ENCODE measurements around the gene RPTOR. TPM values are rescaled to one million over a fixed set of nuclear protein-coding genes. Genes with fewer than 3 reads are reported as not detected.

Gene RPTOR
- total and polyA plus RNA-seq, 2 donors (not counting 3 experiments of a cell fraction or from before 2014, with no cell fraction given): 10.7 to 41.8 TPM

DNA sequence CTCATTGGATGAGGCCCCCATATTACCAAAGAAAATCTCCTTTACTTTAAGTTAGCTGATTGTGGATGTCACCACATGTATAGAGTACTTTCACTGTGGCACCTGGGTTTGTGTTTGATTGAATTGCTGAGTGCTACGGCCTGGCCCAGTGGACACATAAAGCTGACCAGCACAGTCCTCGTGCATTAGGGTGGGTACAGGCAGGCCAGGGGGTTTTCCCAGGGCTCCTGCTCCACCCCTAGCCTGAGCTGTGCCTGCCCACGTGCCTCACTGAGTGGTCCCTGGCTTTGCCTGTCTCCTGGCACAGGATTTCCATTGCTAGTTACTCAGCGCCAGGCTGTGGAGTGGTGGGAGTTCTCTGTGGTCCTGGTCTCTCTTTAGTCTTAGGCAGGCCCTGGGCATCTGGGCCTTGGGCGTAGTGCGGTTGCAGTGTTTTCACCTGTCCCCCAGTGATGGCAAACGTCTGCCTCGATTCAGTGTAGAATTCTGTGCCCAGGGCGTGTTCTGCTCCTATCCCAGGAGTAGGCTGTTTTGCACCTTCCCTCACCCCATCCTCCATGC, 86.0 kb downstream of the RPTOR start:
- Histone ChIP-seq H3K4me3 (replicated peaks in 1 of 3; ENCODE audit: insufficient read depth in 1 of 3, low read depth in 1 of 3, low read length in 3 of 3) (no peak overlapping the region), H3K9me1 (replicated peaks; ENCODE audit: control insufficient read depth, extremely low read depth, insufficient read depth, low read length) (no peaks in the 10 kb centered on the region), H3K9me3 (replicated peaks; ENCODE audit: control insufficient read depth, insufficient read depth, low read length) (no peaks in the 10 kb centered on the region), H3K36me3 (ENCODE audit: control insufficient read depth in 2 of 2, extremely low read depth in 1 of 2, insufficient read depth in 2 of 2, low read length in 2 of 2) (peaks cover under 1 to 2% of the 10 kb centered on the region in 2 experiments), H3K4me1 (ENCODE audit: control insufficient read depth, extremely low read depth, insufficient read depth, low read length) (no peaks in the 10 kb centered on the region), H3K27me3 (ENCODE audit: control insufficient read depth in 2 of 2, insufficient read depth in 2 of 2, low read length in 2 of 2) (no peaks in the 10 kb centered on the region), H3K27ac (ENCODE audit: insufficient read depth, low read depth, low read length) (no peak overlapping the region), H3K4me2 (ENCODE audit: insufficient read depth, low read length) (no peak overlapping the region), H4K20me1 (replicated peaks; ENCODE audit: control insufficient read depth, extremely low read depth, insufficient read depth, low read length) (no peaks in the 10 kb centered on the region), H2AFZ (ENCODE audit: low read depth, low read length) (no peak overlapping the region), H3K9ac (replicated peaks; ENCODE audit: extremely low read depth, insufficient read depth, low read length) (no peak overlapping the region), H3K79me2 (ENCODE audit: control insufficient read depth, insufficient read depth, low read length) (peaks cover 19% of the 10 kb centered on the region)
- intact Hi-C loops (cut with micrococcal nuclease): no loop called here
- ChIA-PET CTCF (no interaction called here), POLR2A (no interaction called here)
- no TSS peak for BruUV-seq (replicated peaks)
- FAIRE-seq: no peak
- DNase-seq (ENCODE audit: low read depth, low spot score): no peak
- TF ChIP-seq EZH2 (IDR thresholded peaks at IDR 0.05; ENCODE audit: borderline replicate concordance, low read depth, low read length, severe bottlenecking): no peak
- TF ChIP-seq FOS (IDR thresholded peaks at IDR 0.05; ENCODE audit: borderline replicate concordance, insufficient read depth, low read length): no peak
- TF ChIP-seq, protein P1, sequence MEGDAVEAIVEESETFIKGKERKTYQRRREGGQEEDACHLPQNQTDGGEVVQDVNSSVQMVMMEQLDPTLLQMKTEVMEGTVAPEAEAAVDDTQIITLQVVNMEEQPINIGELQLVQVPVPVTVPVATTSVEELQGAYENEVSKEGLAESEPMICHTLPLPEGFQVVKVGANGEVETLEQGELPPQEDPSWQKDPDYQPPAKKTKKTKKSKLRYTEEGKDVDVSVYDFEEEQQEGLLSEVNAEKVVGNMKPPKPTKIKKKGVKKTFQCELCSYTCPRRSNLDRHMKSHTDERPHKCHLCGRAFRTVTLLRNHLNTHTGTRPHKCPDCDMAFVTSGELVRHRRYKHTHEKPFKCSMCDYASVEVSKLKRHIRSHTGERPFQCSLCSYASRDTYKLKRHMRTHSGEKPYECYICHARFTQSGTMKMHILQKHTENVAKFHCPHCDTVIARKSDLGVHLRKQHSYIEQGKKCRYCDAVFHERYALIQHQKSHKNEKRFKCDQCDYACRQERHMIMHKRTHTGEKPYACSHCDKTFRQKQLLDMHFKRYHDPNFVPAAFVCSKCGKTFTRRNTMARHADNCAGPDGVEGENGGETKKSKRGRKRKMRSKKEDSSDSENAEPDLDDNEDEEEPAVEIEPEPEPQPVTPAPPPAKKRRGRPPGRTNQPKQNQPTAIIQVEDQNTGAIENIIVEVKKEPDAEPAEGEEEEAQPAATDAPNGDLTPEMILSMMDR (IDR thresholded peaks at IDR 0.05; ENCODE audit: extremely low read depth in 1 of 2, insufficient read depth in 1 of 2, low read depth in 1 of 2, low read length in 2 of 2): no peak
- no peak for TF ChIP-seq JUN (IDR thresholded peaks at IDR 0.05; ENCODE audit: borderline replicate concordance, insufficient read depth, insufficient read length, low read depth)
- TF ChIP-seq POLR2A (IDR thresholded peaks at IDR 0.05; ENCODE audit: low read depth, low read length): no peak
- TF ChIP-seq, protein P2, sequence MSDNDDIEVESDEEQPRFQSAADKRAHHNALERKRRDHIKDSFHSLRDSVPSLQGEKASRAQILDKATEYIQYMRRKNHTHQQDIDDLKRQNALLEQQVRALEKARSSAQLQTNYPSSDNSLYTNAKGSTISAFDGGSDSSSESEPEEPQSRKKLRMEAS (IDR thresholded peaks at IDR 0.05; ENCODE audit: insufficient read depth, insufficient read length): no peak
- TF ChIP-seq GATA2 (IDR thresholded peaks at IDR 0.05; ENCODE audit: insufficient read depth, insufficient read length, low read depth, low read length): no peak
- TF ChIP-seq POLR2AphosphoS5 (IDR thresholded peaks at IDR 0.05; ENCODE audit: insufficient read depth, low read depth, low read length): no peak
- TF ChIP-seq MYC (IDR thresholded peaks at IDR 0.05; ENCODE audit: low read depth, low read length): no peak
- dilution Hi-C loops (cut with MboI; ENCODE audit: extremely low pct_ligation_motif_present, low sequenced_read_pairs): no loop called here

Data from endothelial cell of umbilical vein (primary cell).